ENCODE results near the gene OR52E8. TPM values are rescaled to one million over a fixed set of nuclear protein-coding genes. Genes with fewer than 3 reads are reported as not detected.

OR52E8 gene
- total RNA-seq, 2 experiments from 2014 or later: not detected

GRCh38 chr11:5891216-5891800 lies 33.8 kb upstream of the OR52E8 start:
- CTCF ChIA-PET (ENCODE audit: unreplicated experiment): interaction anchor here (1.0 kb wide), 1 partner anchor 416 kb away, joined by 3 read pairs; no protein-coding TSS in a partner anchor

GRCh38 chr11:5887661-5888060 lies 30.2 kb upstream of the OR52E8 start:
- Histone ChIP-seq H3K4me3 (ENCODE audit: low read depth, low read length, poor library complexity, severe bottlenecking) (no peak overlapping the region), H3K36me3 (ENCODE audit: insufficient read depth, low read length) (no peaks in the 10 kb centered on the region), H3K4me1 (ENCODE audit: insufficient read depth, low read length, poor library complexity, severe bottlenecking) (no peaks in the 10 kb centered on the region), H3K27ac (ENCODE audit: low read depth, low read length, poor library complexity, severe bottlenecking) (no peak overlapping the region), H3K9me3 (ENCODE audit: low read length) (no peaks in the 10 kb centered on the region), H3K9me2 (ENCODE audit: insufficient read depth, low read length) (no peaks in the 10 kb centered on the region), H2AFZ (ENCODE audit: low read length) (no peak overlapping the region), H3K4me2 (ENCODE audit: low read length) (no peak overlapping the region), H4K20me1 (ENCODE audit: insufficient read depth, low read length) (no peaks in the 10 kb centered on the region), H3K79me2 (ENCODE audit: insufficient read depth, low read depth, low read length) (no peaks in the 10 kb centered on the region)
- no peak for TF ChIP-seq EZH2phosphoT487 (IDR thresholded peaks at IDR 0.05; ENCODE audit: borderline replicate concordance, low read depth, low read length)
- TF ChIP-seq, protein P1, sequence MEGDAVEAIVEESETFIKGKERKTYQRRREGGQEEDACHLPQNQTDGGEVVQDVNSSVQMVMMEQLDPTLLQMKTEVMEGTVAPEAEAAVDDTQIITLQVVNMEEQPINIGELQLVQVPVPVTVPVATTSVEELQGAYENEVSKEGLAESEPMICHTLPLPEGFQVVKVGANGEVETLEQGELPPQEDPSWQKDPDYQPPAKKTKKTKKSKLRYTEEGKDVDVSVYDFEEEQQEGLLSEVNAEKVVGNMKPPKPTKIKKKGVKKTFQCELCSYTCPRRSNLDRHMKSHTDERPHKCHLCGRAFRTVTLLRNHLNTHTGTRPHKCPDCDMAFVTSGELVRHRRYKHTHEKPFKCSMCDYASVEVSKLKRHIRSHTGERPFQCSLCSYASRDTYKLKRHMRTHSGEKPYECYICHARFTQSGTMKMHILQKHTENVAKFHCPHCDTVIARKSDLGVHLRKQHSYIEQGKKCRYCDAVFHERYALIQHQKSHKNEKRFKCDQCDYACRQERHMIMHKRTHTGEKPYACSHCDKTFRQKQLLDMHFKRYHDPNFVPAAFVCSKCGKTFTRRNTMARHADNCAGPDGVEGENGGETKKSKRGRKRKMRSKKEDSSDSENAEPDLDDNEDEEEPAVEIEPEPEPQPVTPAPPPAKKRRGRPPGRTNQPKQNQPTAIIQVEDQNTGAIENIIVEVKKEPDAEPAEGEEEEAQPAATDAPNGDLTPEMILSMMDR (conservative IDR thresholded peaks at IDR 0.05; ENCODE audit: low read length): no peak
- BruUV-seq (replicated peaks): no TSS peak
- ChIA-PET CTCF (ENCODE audit: unreplicated experiment) (no interaction called here), POLR2A (interaction anchor here (0.5 to 0.7 kb wide), 3 partner anchors 108 to 1092 kb away, joined by 3 to 5 read pairs (median 3); no protein-coding TSS in a partner anchor)
- no peak for DNase-seq (ENCODE audit: low spot score)
- intact Hi-C loops (cut with micrococcal nuclease; ENCODE audit: unreplicated experiment): no loop called here

More at GRCh38 chr11:5891216-5891800, 33.8 kb upstream of the OR52E8 start:
- Histone ChIP-seq H3K4me2 (ENCODE audit: low read length) (no peak overlapping the region), H3K27ac (ENCODE audit: low read depth, low read length, poor library complexity, severe bottlenecking) (no peak overlapping the region), H2AFZ (ENCODE audit: low read length) (no peak overlapping the region), H3K4me3 (ENCODE audit: low read depth, low read length, poor library complexity, severe bottlenecking) (no peak overlapping the region), H3K9me3 (ENCODE audit: low read length) (no peaks in the 10 kb centered on the region), H4K20me1 (ENCODE audit: insufficient read depth, low read length) (no peaks in the 10 kb centered on the region), H3K4me1 (ENCODE audit: insufficient read depth, low read length, poor library complexity, severe bottlenecking) (no peaks in the 10 kb centered on the region), H3K36me3 (ENCODE audit: insufficient read depth, low read length) (no peaks in the 10 kb centered on the region), H3K79me2 (ENCODE audit: insufficient read depth, low read depth, low read length) (no peaks in the 10 kb centered on the region), H3K9me2 (ENCODE audit: insufficient read depth, low read length) (no peaks in the 10 kb centered on the region)
- POLR2A ChIA-PET: interaction anchor here (0.6 to 0.7 kb wide), 3 partner anchors 10 to 304 kb away, joined by 3 read pairs; no protein-coding TSS in a partner anchor
- intact Hi-C loops (cut with micrococcal nuclease; ENCODE audit: unreplicated experiment): no loop called here
- BruUV-seq (replicated peaks): no TSS peak
- no peak for TF ChIP-seq EZH2phosphoT487 (IDR thresholded peaks at IDR 0.05; ENCODE audit: borderline replicate concordance, low read depth, low read length)
- TF ChIP-seq, protein P1 (conservative IDR thresholded peaks at IDR 0.05; ENCODE audit: low read length): peak; percentile 75
- DNase-seq (ENCODE audit: low spot score): peak; percentile 14

DNA sequence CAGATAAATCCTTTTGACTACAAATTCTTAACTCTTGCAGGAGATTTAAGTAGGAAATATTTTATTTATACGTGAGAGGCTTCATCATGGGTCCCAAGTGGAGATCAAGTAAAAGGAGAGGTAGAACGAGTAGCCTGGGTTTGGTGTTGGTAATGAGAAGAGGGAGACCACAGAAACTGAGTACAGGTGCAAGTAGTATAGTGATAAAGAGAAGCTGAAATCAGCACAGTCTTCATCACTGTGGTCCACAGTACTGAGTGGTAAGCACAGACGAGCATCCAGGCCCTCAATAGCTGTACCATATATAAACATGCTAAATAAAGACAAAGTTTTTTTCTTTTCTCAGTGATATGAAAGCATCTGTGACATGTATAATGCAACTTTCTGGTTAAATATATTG lies 29.7 kb upstream of the OR52E8 start:
- Histone ChIP-seq H3K27ac (ENCODE audit: low read depth, low read length, poor library complexity, severe bottlenecking) (no peak overlapping the region), H3K4me1 (ENCODE audit: insufficient read depth, low read length, poor library complexity, severe bottlenecking) (no peaks in the 10 kb centered on the region), H4K20me1 (ENCODE audit: insufficient read depth, low read length) (no peaks in the 10 kb centered on the region), H3K9me2 (ENCODE audit: insufficient read depth, low read length) (no peaks in the 10 kb centered on the region), H3K4me2 (ENCODE audit: low read length) (no peak overlapping the region), H3K9me3 (ENCODE audit: low read length) (no peaks in the 10 kb centered on the region), H3K79me2 (ENCODE audit: insufficient read depth, low read depth, low read length) (no peaks in the 10 kb centered on the region), H3K36me3 (ENCODE audit: insufficient read depth, low read length) (no peaks in the 10 kb centered on the region), H2AFZ (ENCODE audit: low read length) (no peak overlapping the region), H3K4me3 (ENCODE audit: low read depth, low read length, poor library complexity, severe bottlenecking) (no peak overlapping the region)
- ChIA-PET POLR2A (no interaction called here), CTCF (ENCODE audit: unreplicated experiment) (no interaction called here)
- BruUV-seq (replicated peaks): no TSS peak
- DNase-seq (ENCODE audit: low spot score): no peak
- TF ChIP-seq, protein P1 (conservative IDR thresholded peaks at IDR 0.05; ENCODE audit: low read length): no peak
- TF ChIP-seq EZH2phosphoT487 (IDR thresholded peaks at IDR 0.05; ENCODE audit: borderline replicate concordance, low read depth, low read length): no peak
- intact Hi-C loops (cut with micrococcal nuclease; ENCODE audit: unreplicated experiment): no loop called here

Data from OCI-LY7 (cell line).